BJ (cell line): ENCODE data around the gene RORC. TPM values are rescaled to one million over a fixed set of nuclear protein-coding genes. Genes with fewer than 3 reads are reported as not detected.

Experiments used
- CTCF ChIA-PET: fragments of 350-600 bp; formaldehyde crosslinking; extraction: SDS; loops from one replicate; lab custom pipeline; 2021; ENCODE audit warnings: antibody characterized with exemption, inconsistent platforms; lab: Yijun Ruan, JAX
- POLR2A ChIA-PET: fragments of 300-600 bp; sonication (Branson Sonifier 250); formaldehyde crosslinking; extraction: SDS; loops from one replicate; lab custom pipeline; 2021; ENCODE audit warnings: antibody characterized with exemption; lab: Charles Lee
- DNase-seq: peaks from one replicate; pipeline ENCODE4 v3.0.0-alpha.2; 2011; ENCODE audit warnings: low read depth
- H3K27me3 ChIP-seq: 2 replicates; pipeline ENCODE4 v1.6.0; 2011; ENCODE audit warnings: low read length; ENCODE audit not compliant: control insufficient read depth, insufficient read depth
- H3K36me3 ChIP-seq: 2 replicates; pipeline ENCODE4 v1.5.1; 2011; ENCODE audit warnings: low read length; ENCODE audit not compliant: control insufficient read depth, insufficient read depth
- H3K4me3 ChIP-seq: 2 replicates; pipeline ENCODE4 v1.5.1; 2011; ENCODE audit warnings: low read depth, mild to moderate bottlenecking, control low read depth, low read length
- polyA plus RNA-seq: library from polyadenylated mRNA; depleted of rRNA; stranded (reverse); fragments of >200 nt; gene quantifications from 2 replicates; pipeline ENCODE4 v1.2.3, GENCODE V29; 2011
- TF ChIP-seq, protein P1 (sequence below): IDR thresholded peaks from 2 replicates; pipeline ENCODE4 v1.5.1; 2011; ENCODE audit warnings: low read depth, mild to moderate bottlenecking, control low read depth, inconsistent platforms, low read length, moderate library complexity; ENCODE audit not compliant: insufficient read depth

The RORC gene
- polyA plus RNA-seq, 1 experiment: not detected

- H3K27me3 ChIP-seq: peaks cover 28% of the 10 kb centered on the region
- no peak for DNase-seq
- H3K4me3 ChIP-seq: no peak overlapping the region
- POLR2A ChIA-PET: no interaction called here
- TF ChIP-seq, protein P1, sequence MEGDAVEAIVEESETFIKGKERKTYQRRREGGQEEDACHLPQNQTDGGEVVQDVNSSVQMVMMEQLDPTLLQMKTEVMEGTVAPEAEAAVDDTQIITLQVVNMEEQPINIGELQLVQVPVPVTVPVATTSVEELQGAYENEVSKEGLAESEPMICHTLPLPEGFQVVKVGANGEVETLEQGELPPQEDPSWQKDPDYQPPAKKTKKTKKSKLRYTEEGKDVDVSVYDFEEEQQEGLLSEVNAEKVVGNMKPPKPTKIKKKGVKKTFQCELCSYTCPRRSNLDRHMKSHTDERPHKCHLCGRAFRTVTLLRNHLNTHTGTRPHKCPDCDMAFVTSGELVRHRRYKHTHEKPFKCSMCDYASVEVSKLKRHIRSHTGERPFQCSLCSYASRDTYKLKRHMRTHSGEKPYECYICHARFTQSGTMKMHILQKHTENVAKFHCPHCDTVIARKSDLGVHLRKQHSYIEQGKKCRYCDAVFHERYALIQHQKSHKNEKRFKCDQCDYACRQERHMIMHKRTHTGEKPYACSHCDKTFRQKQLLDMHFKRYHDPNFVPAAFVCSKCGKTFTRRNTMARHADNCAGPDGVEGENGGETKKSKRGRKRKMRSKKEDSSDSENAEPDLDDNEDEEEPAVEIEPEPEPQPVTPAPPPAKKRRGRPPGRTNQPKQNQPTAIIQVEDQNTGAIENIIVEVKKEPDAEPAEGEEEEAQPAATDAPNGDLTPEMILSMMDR: no peak
- no peaks in the 10 kb centered on the region for H3K36me3 ChIP-seq
- CTCF ChIA-PET: no interaction called here
These were observed 15.8 kb downstream of the RORC start for GRCh38 chr1:151815716-151816327.

GRCh38 chr1:151814971-151815545, 16.5 kb downstream of the RORC start:
- peaks cover 28% of the 10 kb centered on the region for H3K27me3 ChIP-seq
- no peak for DNase-seq
- H3K4me3 ChIP-seq: no peak overlapping the region
- TF ChIP-seq, protein P1: no peak
- CTCF ChIA-PET: no interaction called here
- POLR2A ChIA-PET: no interaction called here
- no peaks in the 10 kb centered on the region for H3K36me3 ChIP-seq

GRCh38 chr1:151814426-151814825, 17.2 kb downstream of the RORC start:
- TF ChIP-seq, protein P1: no peak
- peaks cover 30% of the 10 kb centered on the region for H3K27me3 ChIP-seq
- no peaks in the 10 kb centered on the region for H3K36me3 ChIP-seq
- ChIA-PET POLR2A (no interaction called here), CTCF (no interaction called here)
- no peak for DNase-seq
- no peak overlapping the region for H3K4me3 ChIP-seq

- TF ChIP-seq, protein P1: no peak
- ChIA-PET POLR2A (no interaction called here), CTCF (no interaction called here)
- Histone ChIP-seq H3K27me3 (peaks cover 29% of the 10 kb centered on the region), H3K36me3 (no peaks in the 10 kb centered on the region), H3K4me3 (no peak overlapping the region)
- DNase-seq: no peak
These were observed 18.2 kb downstream of the RORC start for GRCh38 chr1:151813271-151813977.

GRCh38 chr1:151811181-151811580, 20.4 kb downstream of the RORC start:
- Histone ChIP-seq H3K36me3 (no peaks in the 10 kb centered on the region), H3K27me3 (peaks cover 28% of the 10 kb centered on the region), H3K4me3 (no peak overlapping the region)
- ChIA-PET CTCF (interaction anchor here (1.1 kb wide), 1 partner anchor 25 kb away, joined by 3 read pairs; no protein-coding TSS in a partner anchor), POLR2A (no interaction called here)
- no peak for DNase-seq
- TF ChIP-seq, protein P1: no peak
